HepG2 (cell line): ENCODE results near the gene SERPINB6. TPM values are rescaled to one million over a fixed set of nuclear protein-coding genes. Genes with fewer than 3 reads are reported as not detected.

ENCODE experiments used
- ARHGAP35 ChIP-seq: sonication (generic); formaldehyde crosslinking; IDR thresholded peaks from 2 replicates; pipeline ENCODE4 v1.9.0; 2022; ENCODE audit warnings: mild to moderate bottlenecking, inconsistent platforms, moderate library complexity, missing genetic modification reagents, borderline replicate concordance
- CCAR2 ChIP-seq: fragments of 200-400 bp; formaldehyde crosslinking; optimal IDR thresholded peaks from 2 replicates; pipeline ENCODE3; 2018; ENCODE audit warnings: low read depth, mild to moderate bottlenecking, low read length, moderate library complexity
- FOXP1 ChIP-seq, 2 experiments: fragments of 450-650 bp in 1 of 2; IDR thresholded peaks; 2 replicates each; pipeline ENCODE4 v1.6.1; 2017 to 2018; ENCODE audit warnings: antibody characterized with exemption in 1 of 2
- LBX2 ChIP-seq: sonication (generic); formaldehyde crosslinking; IDR thresholded peaks from 2 replicates; pipeline ENCODE4 v1.5.0; 2020; ENCODE audit warnings: missing genetic modification reagents, mild to moderate bottlenecking, borderline replicate concordance
- MIER2 ChIP-seq: IDR thresholded peaks from 2 replicates; pipeline ENCODE4 v1.6.1; 2016; ENCODE audit warnings: missing biosample characterization, missing genetic modification reagents
- NPAS2 ChIP-seq: sonication (generic); formaldehyde crosslinking; IDR thresholded peaks from 2 replicates; pipeline ENCODE4 v1.8.0; 2022; ENCODE audit warnings: mild to moderate bottlenecking, missing genetic modification reagents, borderline replicate concordance
- PAXIP1 ChIP-seq: sonication (generic); formaldehyde crosslinking; conservative IDR thresholded peaks from 2 replicates; pipeline ENCODE4 v1.4.0; 2020; ENCODE audit warnings: mild to moderate bottlenecking, missing genetic modification reagents, moderate library complexity
- PLRG1 ChIP-seq: fragments of 450-650 bp; conservative IDR thresholded peaks from 2 replicates; pipeline ENCODE4 v1.6.1; 2016
- RNF219 ChIP-seq: sonication (generic); formaldehyde crosslinking; IDR thresholded peaks from 2 replicates; pipeline ENCODE4 v1.5.0; 2020; ENCODE audit warnings: mild to moderate bottlenecking, missing genetic modification reagents
- ZC3H4 ChIP-seq: sonication (generic); formaldehyde crosslinking; IDR thresholded peaks from 2 replicates; pipeline ENCODE4 v1.4.0; 2020; ENCODE audit warnings: missing genetic modification reagents, borderline replicate concordance
- ZFP91 ChIP-seq: sonication (generic); formaldehyde crosslinking; IDR thresholded peaks from 2 replicates; pipeline ENCODE4 v1.9.0; 2022; ENCODE audit warnings: missing genetic modification reagents, mild to moderate bottlenecking, borderline replicate concordance
- ZNF335 ChIP-seq: sonication (generic); formaldehyde crosslinking; IDR thresholded peaks from 2 replicates; pipeline ENCODE4 v1.4.0; 2020; ENCODE audit warnings: missing genetic modification reagents
- ZNF432 ChIP-seq: sonication (generic); formaldehyde crosslinking; IDR thresholded peaks from 2 replicates; pipeline ENCODE4 v1.5.0; 2020; ENCODE audit warnings: missing genetic modification reagents, mild to moderate bottlenecking, borderline replicate concordance
- ZNF503 ChIP-seq: sonication (generic); formaldehyde crosslinking; IDR thresholded peaks from 2 replicates; pipeline ENCODE4 v1.4.0; 2020; ENCODE audit warnings: missing genetic modification reagents
- ZNF510 ChIP-seq: sonication (generic); formaldehyde crosslinking; IDR thresholded peaks from 2 replicates; pipeline ENCODE4 v1.4.0; 2020; ENCODE audit warnings: low read depth, mild to moderate bottlenecking, missing genetic modification reagents
- ZNF570 ChIP-seq: sonication (generic); formaldehyde crosslinking; IDR thresholded peaks from 2 replicates; pipeline ENCODE4 v1.4.0; 2020; ENCODE audit warnings: mild to moderate bottlenecking, missing genetic modification reagents, borderline replicate concordance
- ZNF761 ChIP-seq: sonication (generic); formaldehyde crosslinking; conservative IDR thresholded peaks from 2 replicates; pipeline ENCODE4 v1.4.0; 2020; ENCODE audit warnings: mild to moderate bottlenecking, missing genetic modification reagents
- ZNF790 ChIP-seq: sonication (generic); formaldehyde crosslinking; IDR thresholded peaks from 2 replicates; pipeline ENCODE4 v1.8.0; 2022; ENCODE audit warnings: missing genetic modification reagents, mild to moderate bottlenecking, borderline replicate concordance
- polyA plus RNA-seq, 8 experiments: library from polyadenylated mRNA; depleted of rRNA in 3 of 8; stranded (reverse) in 7 of 8; unstranded in 1 of 8; fragments of >200 nt; fragmentation: Illumina TruSeq in 4 of 8; extraction: Trizol in 4 of 8; gene quantifications; 2 replicates each; pipeline versions ENCODE4 v1.2.1 to v1.2.3, GENCODE V29; 2011 to 2016; ENCODE audit warnings: low read depth in 4 of 8, missing spikeins in 1 of 8, mixed read lengths in 1 of 8; ENCODE audit not compliant: insufficient read depth in 1 of 8
- total RNA-seq, 5 experiments: library from RNA; depleted of rRNA; stranded (reverse); fragments of >200 nt; fragmentation: Illumina TruSeq; extraction: Trizol; gene quantifications; 2 replicates each; pipeline ENCODE4 v1.2.3, GENCODE V29; 2016; ENCODE audit warnings: low read depth in 1 of 5

SERPINB6 gene
- total and polyA plus RNA-seq, 2 of the 13 experiments (the other 11 are each of a cell fraction or from before 2014, with no cell fraction given), result 38.2 to 61.3 TPM

GRCh38 chr6:2971420-2972218 is at the start of gene SERPINB6 (continued):
- peak; percentile 73 for TF ChIP-seq PAXIP1 (CRISPR knock-in tag)
- TF ChIP-seq ZNF790 (CRISPR knock-in tag), result peak; percentile 27; the same call in 1 of the 2 replicates
- TF ChIP-seq FOXP1 (IDR thresholded peaks at IDR 0.05), result no peak
- TF ChIP-seq FOXP1 (CRISPR knock-in tag; IDR thresholded peaks at IDR 0.05), result no peak; the same call in 1 of the 2 replicates
- TF ChIP-seq MIER2 (CRISPR knock-in tag), result no peak; the same call in 1 of the 2 replicates
- TF ChIP-seq NPAS2 (CRISPR knock-in tag), result no peak
- TF ChIP-seq RNF219, result no peak
- no peak for TF ChIP-seq PLRG1
- TF ChIP-seq ZNF570 (CRISPR knock-in tag), result peak; percentile 72; the same call in 1 of the 2 replicates
- 0 out of 2 replicates have a peak, but pooled peaks have one; percentile 43 for TF ChIP-seq ZNF761
- peak; percentile 6; the same call in 1 of the 2 replicates for TF ChIP-seq ZNF503
- no peak for TF ChIP-seq ZNF432
- TF ChIP-seq ZFP91 (CRISPR knock-in tag), result peak; percentile 79; the same call in 1 of the 2 replicates
- peak; percentile 69; the same call in 1 of the 2 replicates for TF ChIP-seq ZNF510
- TF ChIP-seq ZC3H4, result no peak
- TF ChIP-seq ARHGAP35 (CRISPR knock-in tag), result no peak; the same call in 1 of the 2 replicates
- TF ChIP-seq ZNF335 (CRISPR knock-in tag), result no peak
- TF ChIP-seq CCAR2, result no peak
- TF ChIP-seq LBX2 (CRISPR knock-in tag), result no peak
